ENCODE results near the gene SURF2.
A peak's percentile ranks its signal among the peaks of the same experiment; 100 is the strongest.

SURF2 gene

GRCh38 chr9:133346021-133346785 is 10.1 kb upstream of the SURF2 start:
- no peaks in the 10 kb centered on the region for H3K9me3 ChIP-seq (ENCODE audit: control insufficient read depth, insufficient read depth, low read length)
- no peak for DNase-seq (ENCODE audit: low read depth, low spot score)
- WGBS (ENCODE audit: insufficient coverage, insufficient read length), result no CpG with 5 or more reads among the region's 15 CpGs
- H3K27ac ChIP-seq (ENCODE audit: low read length), result no peak overlapping the region
- no peaks in the 10 kb centered on the region for H3K27me3 ChIP-seq (ENCODE audit: control insufficient read depth, insufficient read depth, low read length)
- H3K4me1 ChIP-seq (ENCODE audit: control insufficient read depth, insufficient read depth, low read length), result peaks cover 2% of the 10 kb centered on the region; the same call in 1 of the 2 replicates
- H3K36me3 ChIP-seq (ENCODE audit: control insufficient read depth, insufficient read depth, low read length), result peaks cover 57% of the 10 kb centered on the region
- H3K4me3 ChIP-seq (ENCODE audit: low read length), result peak overlapping the region; percentile 99; the same call in 1 of the 2 replicates

GRCh38 chr9:133347515-133347984 is 8.8 kb upstream of the SURF2 start:
- Histone ChIP-seq H3K4me3 (ENCODE audit: low read length) (peak overlapping the region; percentile 99), H3K4me1 (ENCODE audit: control insufficient read depth, insufficient read depth, low read length) (peaks cover 2% of the 10 kb centered on the region; the same call in 1 of the 2 replicates), H3K27me3 (ENCODE audit: control insufficient read depth, insufficient read depth, low read length) (no peaks in the 10 kb centered on the region), H3K36me3 (ENCODE audit: control insufficient read depth, insufficient read depth, low read length) (peaks cover 58% of the 10 kb centered on the region), H3K27ac (ENCODE audit: low read length) (no peak overlapping the region), H3K9me3 (ENCODE audit: control insufficient read depth, insufficient read depth, low read length) (no peaks in the 10 kb centered on the region)
- no peak for DNase-seq (ENCODE audit: low read depth, low spot score)
- no CpG with 5 or more reads among the region's 41 CpGs for WGBS (ENCODE audit: insufficient coverage, insufficient read length)

GRCh38 chr9:133347985-133348717 is 8.2 kb upstream of the SURF2 start, which contains the start of the genes MED22 and RPL7A:
Gene MED22 (minus strand): TSS chr9:133348131. CDS start chr9:133346662, 1,469 bp downstream.
Gene RPL7A (plus strand): TSS chr9:133348218. CDS start chr9:133348244, 26 bp downstream.
- H3K27ac ChIP-seq (ENCODE audit: low read length), result no peak within 1 kb of the TSS
- H3K27me3 ChIP-seq (ENCODE audit: control insufficient read depth, insufficient read depth, low read length), result no peaks in the 10 kb centered on the region
- H3K4me1 ChIP-seq (ENCODE audit: control insufficient read depth, insufficient read depth, low read length), result peaks cover 2% of the 10 kb centered on the region; the same call in 1 of the 2 replicates
- peak within 1 kb of the TSS; percentile 99 for H3K4me3 ChIP-seq (ENCODE audit: low read length)
- H3K36me3 ChIP-seq (ENCODE audit: control insufficient read depth, insufficient read depth, low read length), result peaks cover 61% of the 10 kb centered on the region
- no peaks in the 10 kb centered on the region for H3K9me3 ChIP-seq (ENCODE audit: control insufficient read depth, insufficient read depth, low read length)
- DNase-seq (ENCODE audit: low read depth, low spot score), result no peak
- no CpG with 5 or more reads among the region's 64 CpGs for WGBS (ENCODE audit: insufficient coverage, insufficient read length)

- H3K27ac ChIP-seq (ENCODE audit: low read length), result no peak overlapping the region
- DNase-seq (ENCODE audit: low read depth, low spot score), result no peak
- no peaks in the 10 kb centered on the region for H3K27me3 ChIP-seq (ENCODE audit: control insufficient read depth, insufficient read depth, low read length)
- H3K9me3 ChIP-seq (ENCODE audit: control insufficient read depth, insufficient read depth, low read length), result no peaks in the 10 kb centered on the region
- WGBS (ENCODE audit: insufficient coverage, insufficient read length), result no CpG with 5 or more reads among the region's 25 CpGs
- peak overlapping the region; percentile 99 for H3K4me3 ChIP-seq (ENCODE audit: low read length)
- H3K36me3 ChIP-seq (ENCODE audit: control insufficient read depth, insufficient read depth, low read length), result peaks cover 53% of the 10 kb centered on the region
- H3K4me1 ChIP-seq (ENCODE audit: control insufficient read depth, insufficient read depth, low read length), result peaks cover 2% of the 10 kb centered on the region; the same call in 1 of the 2 replicates
Measured at GRCh38 chr9:133348718-133349573, 7.4 kb upstream of the SURF2 start.

GRCh38 chr9:133349965-133350616 is 6.3 kb upstream of the SURF2 start:
- H3K27ac ChIP-seq (ENCODE audit: low read length), result no peak overlapping the region
- H3K4me3 ChIP-seq (ENCODE audit: low read length), result no peak overlapping the region
- no peaks in the 10 kb centered on the region for H3K9me3 ChIP-seq (ENCODE audit: control insufficient read depth, insufficient read depth, low read length)
- no peaks in the 10 kb centered on the region for H3K27me3 ChIP-seq (ENCODE audit: control insufficient read depth, insufficient read depth, low read length)
- H3K36me3 ChIP-seq (ENCODE audit: control insufficient read depth, insufficient read depth, low read length), result peaks cover 46% of the 10 kb centered on the region
- H3K4me1 ChIP-seq (ENCODE audit: control insufficient read depth, insufficient read depth, low read length), result peaks cover 2% of the 10 kb centered on the region; the same call in 1 of the 2 replicates
- no peak for DNase-seq (ENCODE audit: low read depth, low spot score)
- WGBS (ENCODE audit: insufficient coverage, insufficient read length), result no CpG with 5 or more reads among the region's 15 CpGs

GRCh38 chr9:133351526-133351907 is 4.8 kb upstream of the SURF2 start:
- peaks cover under 1% of the 10 kb centered on the region; the same call in 1 of the 2 replicates for H3K4me1 ChIP-seq (ENCODE audit: control insufficient read depth, insufficient read depth, low read length)
- H3K4me3 ChIP-seq (ENCODE audit: low read length), result no peak overlapping the region
- H3K36me3 ChIP-seq (ENCODE audit: control insufficient read depth, insufficient read depth, low read length), result peaks cover 37% of the 10 kb centered on the region
- DNase-seq (ENCODE audit: low read depth, low spot score), result no peak
- no peaks in the 10 kb centered on the region for H3K9me3 ChIP-seq (ENCODE audit: control insufficient read depth, insufficient read depth, low read length)
- no peaks in the 10 kb centered on the region for H3K27me3 ChIP-seq (ENCODE audit: control insufficient read depth, insufficient read depth, low read length)
- H3K27ac ChIP-seq (ENCODE audit: low read length), result no peak overlapping the region
- no CpG with 5 or more reads among the region's 3 CpGs for WGBS (ENCODE audit: insufficient coverage, insufficient read length)

GRCh38 chr9:133351908-133352634 is 4.3 kb upstream of the SURF2 start:
- no peaks in the 10 kb centered on the region for H3K27me3 ChIP-seq (ENCODE audit: control insufficient read depth, insufficient read depth, low read length)
- no peak overlapping the region for H3K4me3 ChIP-seq (ENCODE audit: low read length)
- H3K36me3 ChIP-seq (ENCODE audit: control insufficient read depth, insufficient read depth, low read length), result peaks cover 37% of the 10 kb centered on the region
- no CpG with 5 or more reads among the region's 14 CpGs for WGBS (ENCODE audit: insufficient coverage, insufficient read length)
- no peak for DNase-seq (ENCODE audit: low read depth, low spot score)
- no peaks in the 10 kb centered on the region for H3K4me1 ChIP-seq (ENCODE audit: control insufficient read depth, insufficient read depth, low read length)
- no peak overlapping the region for H3K27ac ChIP-seq (ENCODE audit: low read length)
- no peaks in the 10 kb centered on the region for H3K9me3 ChIP-seq (ENCODE audit: control insufficient read depth, insufficient read depth, low read length)

GRCh38 chr9:133352635-133353340 is 3.6 kb upstream of the SURF2 start:
- Histone ChIP-seq H3K4me3 (ENCODE audit: low read length) (no peak overlapping the region), H3K4me1 (ENCODE audit: control insufficient read depth, insufficient read depth, low read length) (no peaks in the 10 kb centered on the region), H3K27me3 (ENCODE audit: control insufficient read depth, insufficient read depth, low read length) (no peaks in the 10 kb centered on the region), H3K9me3 (ENCODE audit: control insufficient read depth, insufficient read depth, low read length) (no peaks in the 10 kb centered on the region), H3K27ac (ENCODE audit: low read length) (no peak overlapping the region), H3K36me3 (ENCODE audit: control insufficient read depth, insufficient read depth, low read length) (peaks cover 40% of the 10 kb centered on the region)
- whole genome bisulfite sequencing (ENCODE audit: insufficient coverage, insufficient read length), result no CpG with 5 or more reads among the region's 8 CpGs
- no peak for DNase-seq (ENCODE audit: low read depth, low spot score)

GRCh38 chr9:133353548-133353947 is 2.8 kb upstream of the SURF2 start:
- no peaks in the 10 kb centered on the region for H3K27me3 ChIP-seq (ENCODE audit: control insufficient read depth, insufficient read depth, low read length)
- H3K9me3 ChIP-seq (ENCODE audit: control insufficient read depth, insufficient read depth, low read length), result no peaks in the 10 kb centered on the region
- no CpG with 5 or more reads among the region's 5 CpGs for whole genome bisulfite sequencing (ENCODE audit: insufficient coverage, insufficient read length)
- DNase-seq (ENCODE audit: low read depth, low spot score), result no peak
- no peaks in the 10 kb centered on the region for H3K4me1 ChIP-seq (ENCODE audit: control insufficient read depth, insufficient read depth, low read length)
- H3K4me3 ChIP-seq (ENCODE audit: low read length), result no peak overlapping the region
- no peak overlapping the region for H3K27ac ChIP-seq (ENCODE audit: low read length)
- H3K36me3 ChIP-seq (ENCODE audit: control insufficient read depth, insufficient read depth, low read length), result peaks cover 41% of the 10 kb centered on the region

All from iPS DF 6.9 (cell line).